Stimulated activated CD8-positive, alpha-beta memory T cell treated with anti-CD3 and anti-CD28 coated beads, Interleukin-15, amount 100 ng/mL, for 24 hours (primary cell): ENCODE measurements around the gene OR6B1.
"Not testable (repeated sequence)": the region's sequence is repeated elsewhere in the genome, so short reads cannot be mapped to it uniquely, and the experiment has no call there.

ENCODE experiments used
- DNase-seq: peaks from one replicate; pipeline ENCODE4 v3.0.0-alpha.2; 2020; ENCODE audit warnings: low read depth

OR6B1 gene

DNA sequence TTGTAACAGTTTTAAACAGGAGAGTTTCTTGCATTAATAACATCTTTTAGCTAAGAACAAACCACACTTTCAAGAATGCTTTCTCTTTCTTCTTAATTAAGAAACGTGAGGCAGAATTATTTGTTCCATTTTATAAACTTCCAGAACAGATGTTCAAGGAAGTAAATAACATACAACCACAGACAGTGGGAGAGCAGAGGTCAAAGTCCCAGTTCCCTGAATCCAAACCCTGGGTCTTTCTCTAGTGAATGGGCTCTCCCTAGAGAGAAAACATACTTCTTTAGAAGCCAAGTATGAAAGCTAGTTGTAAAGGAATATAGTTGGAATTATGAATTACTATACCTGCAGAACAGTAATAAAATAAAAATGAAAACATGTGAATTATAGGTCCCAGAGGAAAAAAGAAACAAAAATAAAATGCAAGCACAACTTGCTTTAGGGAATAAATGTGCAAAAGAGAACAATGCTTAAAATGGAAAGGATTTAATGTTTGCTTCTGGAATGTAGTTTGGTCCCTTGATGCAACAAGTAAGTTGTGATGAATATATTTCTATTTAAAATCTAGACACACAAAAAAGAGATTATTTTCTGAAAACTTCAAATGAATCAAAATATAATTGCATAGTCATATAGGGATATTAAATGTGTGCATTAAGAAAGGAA is 6.0 kb downstream of the OR6B1 start:
- no peak for DNase-seq

DNA sequence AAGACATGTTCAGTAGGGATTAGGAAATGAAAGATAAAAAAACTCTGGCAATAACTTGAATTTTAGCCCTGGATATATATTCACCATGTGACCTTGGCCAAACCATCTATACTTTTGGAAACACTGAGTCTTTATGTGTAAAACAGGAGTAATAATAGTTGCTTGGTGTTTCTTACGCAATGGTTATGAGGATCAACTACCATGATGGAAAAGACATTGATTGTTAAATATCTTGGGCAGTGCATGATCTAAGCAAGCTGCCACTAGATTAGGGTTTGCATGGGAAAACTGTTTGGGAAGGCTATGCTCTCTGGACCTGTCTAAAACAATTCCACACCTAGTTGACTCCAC is 6.5 kb downstream of the OR6B1 start:
- DNase-seq = no peak

DNA sequence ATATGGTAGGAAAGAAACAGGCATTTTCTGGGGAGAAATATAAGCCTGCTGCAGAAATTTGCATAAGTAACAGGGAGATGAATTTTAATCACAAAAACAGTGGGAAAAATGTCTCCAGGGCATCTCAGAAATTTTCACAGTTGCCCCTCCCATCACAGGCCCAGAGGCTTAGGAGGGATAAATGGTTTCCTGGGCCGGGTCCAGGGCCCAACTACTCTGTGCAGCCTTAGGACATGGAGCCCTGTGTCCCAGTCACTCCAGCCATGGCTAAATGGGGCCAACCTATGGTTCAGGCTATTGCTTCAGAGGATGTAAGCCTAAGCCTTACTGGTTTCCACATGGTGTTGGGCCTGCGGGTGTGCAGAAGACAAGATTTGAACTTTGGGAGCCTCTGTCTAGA is 9.2 kb downstream of the OR6B1 start:
- DNase-seq = no peak

DNA sequence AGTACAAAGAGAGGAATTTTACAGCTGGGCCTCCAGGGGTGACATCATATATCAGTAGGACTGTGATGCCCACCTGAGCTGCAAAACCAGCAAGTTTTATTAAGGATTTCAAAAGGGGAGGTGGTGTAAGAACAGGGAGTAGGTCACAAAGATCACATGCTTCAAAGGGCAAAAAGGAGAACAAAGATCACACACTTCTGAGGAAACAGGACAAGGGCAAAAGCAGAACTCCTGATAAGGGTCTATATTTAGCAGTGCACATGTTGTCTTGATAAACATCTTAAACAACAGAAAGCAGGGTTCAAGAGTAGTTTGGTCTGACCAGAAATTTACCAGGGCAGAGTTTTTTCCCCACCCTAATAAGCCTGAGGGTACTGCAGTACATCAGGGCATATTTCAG is 9.9 kb downstream of the OR6B1 start:
- not testable (repeated sequence) for DNase-seq

DNA sequence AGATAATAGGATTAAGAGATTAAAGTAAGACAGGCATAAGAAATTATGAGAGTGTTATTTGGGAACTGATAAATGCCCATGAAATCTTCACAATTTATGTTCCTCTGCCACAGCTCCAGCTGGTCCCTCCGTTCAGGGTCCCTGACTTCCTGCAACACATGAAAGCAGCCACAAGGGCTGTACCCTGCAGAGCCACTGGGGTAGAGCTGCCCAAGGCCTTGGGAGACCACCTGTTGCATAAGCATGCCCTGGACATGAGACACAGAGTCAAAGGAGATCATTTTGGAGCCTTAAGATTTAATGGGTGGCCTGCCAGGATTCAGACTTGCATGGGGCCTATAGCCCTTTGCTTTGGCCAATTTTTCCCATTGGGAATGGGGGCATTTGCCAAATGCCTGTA is 10.7 kb downstream of the OR6B1 start:
- not testable (repeated sequence) for DNase-seq

DNA sequence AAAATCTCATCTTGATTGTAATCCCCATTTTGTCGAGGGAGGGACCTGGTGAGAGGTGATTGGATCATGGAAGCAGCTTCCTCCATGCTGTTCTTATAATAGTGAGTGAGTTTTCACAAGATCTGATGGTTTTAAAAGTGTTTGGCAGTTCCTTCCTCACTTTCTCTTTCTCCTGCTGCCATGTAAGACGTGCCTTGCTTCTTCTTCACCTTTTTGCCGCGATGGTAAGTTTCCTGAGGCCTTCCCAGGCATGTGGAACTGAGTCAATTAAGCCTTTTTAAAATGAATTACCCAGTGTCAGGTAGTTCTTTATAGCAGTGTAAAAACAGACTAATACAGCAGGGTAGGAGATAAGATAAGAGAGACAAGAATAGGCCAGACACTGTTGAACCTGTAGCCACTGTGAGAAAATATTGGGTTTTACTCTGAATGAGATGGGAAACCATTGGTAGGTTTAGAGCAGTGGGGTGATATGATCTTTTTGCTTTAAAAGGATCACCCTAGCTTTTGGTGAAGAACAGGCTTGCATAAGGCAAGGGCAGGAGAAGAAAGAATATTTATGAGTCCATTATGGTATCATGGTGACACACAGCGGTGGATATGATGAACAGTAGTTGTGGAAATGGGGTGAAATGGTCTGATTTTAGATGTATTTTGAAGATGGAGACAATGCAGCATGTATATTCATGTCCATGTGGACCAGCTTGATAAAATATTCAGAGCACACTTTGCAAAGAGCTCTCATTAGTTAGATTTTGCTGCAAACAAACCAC is 11.5 kb downstream of the OR6B1 start:
- DNase-seq = no peak

DNA sequence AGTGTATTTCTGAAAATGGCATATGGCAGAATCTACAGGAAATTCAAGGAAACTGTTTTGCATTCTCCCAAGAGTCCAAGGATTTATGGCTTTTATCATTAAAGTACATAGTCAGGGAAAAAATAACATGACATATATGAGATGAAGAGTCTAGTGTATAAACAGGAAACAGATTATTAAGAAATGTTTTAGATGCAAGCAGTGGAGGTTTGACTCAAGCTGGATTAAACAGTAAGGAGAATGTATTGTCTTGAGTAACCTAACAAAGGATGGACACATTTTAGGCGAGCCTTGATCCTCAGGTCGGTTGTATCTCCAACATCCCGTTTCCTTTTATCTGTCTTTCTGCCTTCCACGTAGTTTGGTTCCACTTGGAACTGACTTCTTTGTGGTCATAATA is 17.9 kb downstream of the OR6B1 start:
- DNase-seq = no peak

DNA sequence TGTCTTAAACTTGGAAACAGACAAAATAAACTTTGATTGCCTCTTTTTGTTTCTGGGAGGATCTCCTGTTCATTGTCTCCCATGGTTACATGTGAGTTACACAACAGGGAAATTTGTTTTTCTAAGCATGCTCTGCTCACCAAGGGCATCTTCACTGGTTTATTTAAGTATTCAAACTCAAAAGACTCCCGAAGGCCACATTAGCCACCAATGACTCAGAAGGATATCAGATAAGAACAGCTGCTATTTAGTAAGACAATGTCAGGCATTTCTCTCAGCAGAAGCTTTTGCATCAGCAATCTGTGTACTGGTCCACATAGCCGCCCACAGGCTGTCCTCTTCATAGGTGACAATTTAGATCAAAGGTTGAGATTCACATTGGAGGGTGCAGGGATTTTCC is 19.3 kb downstream of the OR6B1 start:
- no peak for DNase-seq

DNA sequence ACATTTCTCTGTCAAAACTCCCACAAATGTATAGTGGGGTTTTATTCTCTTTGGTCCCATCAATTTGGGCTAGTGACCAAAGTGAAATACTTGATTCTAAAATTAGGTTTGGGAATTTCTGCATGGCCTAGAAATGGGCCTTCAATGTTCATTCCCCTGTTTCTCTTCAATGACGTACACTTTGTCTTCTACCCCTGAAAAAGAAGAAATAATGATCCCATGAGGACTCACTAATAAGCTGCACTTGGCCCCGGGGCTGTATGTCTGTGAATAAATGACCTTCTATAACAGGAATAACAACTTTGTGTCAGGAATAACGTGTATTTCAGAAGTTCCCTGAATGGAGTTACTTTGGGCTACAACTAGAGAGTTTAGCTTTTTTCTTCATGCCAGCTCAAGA is 20.2 kb downstream of the OR6B1 start:
- DNase-seq = no peak

DNA sequence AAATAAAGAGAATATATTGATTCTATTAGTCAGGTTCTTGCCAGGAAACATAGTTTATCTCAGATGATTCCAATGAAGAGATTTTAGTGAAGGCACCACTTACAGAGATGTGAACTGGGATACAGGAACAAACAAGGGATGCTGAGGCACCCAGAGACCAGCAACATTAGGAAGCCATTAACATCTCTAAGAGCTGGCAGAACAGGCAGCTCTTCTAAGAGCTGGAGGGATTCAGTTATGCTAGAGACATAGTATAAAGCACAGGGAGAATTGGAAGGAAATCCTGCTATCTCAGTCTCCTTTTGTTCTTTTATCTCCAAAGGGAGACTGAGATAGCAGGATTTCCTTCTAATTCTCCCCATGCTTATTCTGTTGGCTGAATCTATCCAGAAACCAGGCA is 22.0 kb downstream of the OR6B1 start:
- no peak for DNase-seq

DNA sequence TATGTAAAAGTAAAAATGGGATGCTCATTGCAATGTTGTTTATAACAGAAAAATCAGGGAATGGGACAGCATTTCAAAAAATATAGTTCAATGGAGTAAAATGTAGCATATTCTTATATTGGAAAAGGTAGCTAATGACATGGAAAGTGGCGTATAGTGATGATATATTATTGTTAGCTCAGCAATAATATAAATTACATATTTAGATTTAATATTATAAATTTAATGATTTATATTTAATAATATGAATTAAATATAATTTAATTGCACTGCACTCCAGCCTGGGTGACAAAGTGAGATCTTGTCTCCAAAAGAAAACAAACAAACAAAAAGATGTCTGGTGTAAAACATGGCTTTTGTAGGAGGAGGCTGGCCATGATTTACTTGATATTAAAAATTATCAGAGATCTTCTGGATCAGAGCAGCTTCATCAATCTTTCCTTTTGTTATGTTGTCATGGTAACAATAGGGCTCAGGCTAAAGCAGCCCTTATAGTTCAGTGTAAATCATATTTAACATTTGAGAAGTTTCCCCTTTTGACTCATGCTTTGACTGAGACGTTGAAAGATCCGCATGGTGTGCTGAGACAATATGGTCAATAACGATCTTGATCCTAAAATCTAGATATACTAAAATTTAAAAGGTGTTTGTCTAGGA is 23.2 kb downstream of the OR6B1 start:
- DNase-seq = no peak

DNA sequence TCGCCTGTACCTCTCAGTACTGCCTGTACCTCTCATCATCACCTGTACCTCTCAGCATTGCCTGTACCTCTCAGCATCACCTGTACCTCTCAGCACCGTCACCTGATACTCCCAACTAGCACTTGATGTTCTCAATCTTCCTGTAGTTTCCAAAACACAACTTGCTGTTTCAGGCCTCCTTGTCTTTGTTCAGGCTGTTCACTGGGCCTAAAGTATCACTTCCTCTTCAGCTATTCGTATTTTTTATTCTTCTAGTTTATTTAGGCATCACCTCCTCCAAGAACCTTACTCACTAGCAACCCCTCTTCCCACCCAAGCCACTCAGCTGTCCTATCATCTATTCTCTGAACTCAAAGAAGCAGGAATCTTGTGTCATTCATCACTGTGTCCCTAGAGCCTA is 24.1 kb downstream of the OR6B1 start:
- DNase-seq = no peak

DNA sequence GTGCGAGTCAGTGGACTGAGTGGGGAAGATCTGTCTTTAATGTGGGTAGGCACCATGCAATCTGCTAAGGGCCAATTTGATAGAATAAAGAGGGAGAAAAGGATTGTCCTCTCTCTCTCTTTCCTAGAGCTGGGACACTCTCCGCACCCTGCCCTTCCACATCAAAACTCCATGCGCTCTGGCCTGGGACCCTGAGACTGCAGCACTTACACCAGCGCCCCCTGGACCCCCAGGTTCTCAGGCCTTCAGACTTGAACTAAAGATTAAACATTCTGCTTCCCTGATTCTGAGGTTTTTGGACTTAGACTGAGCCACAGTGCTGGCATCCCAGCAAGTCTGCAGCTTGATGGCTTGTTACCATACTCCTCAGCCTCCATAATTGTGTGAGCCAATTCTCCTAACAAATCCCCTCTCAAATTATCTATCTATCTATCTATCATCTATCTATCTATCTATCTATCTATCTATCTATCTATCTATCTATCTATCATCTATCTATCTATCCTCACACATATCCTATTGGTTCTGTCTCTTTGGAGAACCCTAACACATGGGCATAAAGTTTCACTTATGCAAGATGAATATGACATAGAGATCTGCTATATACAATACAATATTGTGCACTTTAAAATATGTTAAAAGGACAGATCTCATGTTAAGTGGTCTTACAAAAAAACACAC is 26.2 kb downstream of the OR6B1 start:
- DNase-seq = no peak

DNA sequence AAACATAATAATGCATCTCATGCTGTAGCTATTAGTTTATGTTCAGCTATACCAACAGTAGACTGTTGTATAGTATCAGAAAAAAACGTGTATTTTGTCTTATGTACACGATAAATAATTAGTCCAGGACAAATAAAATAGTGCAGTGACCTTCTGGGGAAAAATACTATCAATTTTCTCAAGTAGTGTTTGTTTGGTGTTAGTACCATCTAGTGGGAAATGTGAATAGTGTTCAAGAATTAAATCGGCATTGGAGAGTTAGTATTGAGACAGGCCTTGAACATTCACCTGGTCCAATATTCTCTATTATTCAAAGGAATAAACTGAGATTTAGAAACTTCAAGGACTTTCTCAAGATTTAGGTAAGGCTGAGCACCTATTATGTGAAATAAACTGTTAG is 26.9 kb downstream of the OR6B1 start:
- no peak for DNase-seq

DNA sequence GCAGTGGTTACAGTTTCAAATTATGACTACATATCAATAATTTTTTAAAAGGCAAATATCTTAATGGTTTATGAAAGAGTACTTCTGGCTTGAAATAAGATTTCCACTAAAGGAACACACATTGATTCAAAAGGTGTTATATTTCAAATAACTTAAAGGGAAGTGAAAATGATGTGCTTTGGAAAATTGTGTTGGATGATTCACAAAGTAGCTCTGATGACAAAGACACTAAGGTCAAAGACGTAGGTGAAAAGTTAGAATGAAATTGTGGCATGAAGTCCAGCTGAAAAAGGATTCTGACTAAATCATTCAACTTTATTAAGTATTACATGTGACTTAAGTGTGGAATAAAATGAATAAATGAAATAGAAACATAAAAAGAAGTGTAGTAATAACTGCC is 27.9 kb downstream of the OR6B1 start:
- no peak for DNase-seq

DNA sequence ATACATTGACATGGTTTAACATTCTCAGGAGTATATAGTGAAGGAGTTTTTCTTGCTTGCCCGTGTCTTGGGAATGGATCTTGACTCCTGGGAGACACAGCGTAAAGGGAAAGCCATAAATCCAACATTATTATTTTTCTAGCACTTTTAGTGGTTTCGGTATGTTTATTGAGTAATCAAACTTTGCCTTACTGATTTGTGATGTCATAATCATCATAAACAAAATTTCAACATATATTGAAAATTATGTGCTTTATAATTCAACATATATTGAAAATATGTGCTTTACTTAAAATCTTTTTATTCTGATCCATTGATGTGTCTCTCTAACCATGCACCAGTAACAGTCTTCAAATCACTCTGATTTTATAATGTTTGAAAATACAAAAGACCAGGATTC is 28.4 kb downstream of the OR6B1 start:
- DNase-seq = no peak

DNA sequence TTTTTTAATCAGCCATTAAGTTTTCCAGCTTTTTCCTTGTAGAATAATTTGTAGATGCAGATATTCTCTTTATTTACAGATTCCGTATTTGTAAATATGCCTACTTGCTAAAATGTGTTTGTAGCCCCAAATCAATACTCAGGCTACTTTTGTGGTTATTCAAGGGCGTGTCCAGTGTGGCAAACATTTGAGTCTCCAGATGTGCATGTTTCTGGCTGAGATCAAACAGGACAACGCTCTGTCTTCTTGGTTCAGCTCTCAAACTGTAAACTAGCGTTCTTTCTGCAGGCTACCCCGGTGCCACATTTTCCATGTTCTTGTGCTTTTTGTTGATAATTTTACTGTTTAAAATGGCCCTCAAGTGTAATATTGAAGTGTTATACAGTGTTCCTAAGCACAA is 32.4 kb downstream of the OR6B1 start:
- DNase-seq = no peak

DNA sequence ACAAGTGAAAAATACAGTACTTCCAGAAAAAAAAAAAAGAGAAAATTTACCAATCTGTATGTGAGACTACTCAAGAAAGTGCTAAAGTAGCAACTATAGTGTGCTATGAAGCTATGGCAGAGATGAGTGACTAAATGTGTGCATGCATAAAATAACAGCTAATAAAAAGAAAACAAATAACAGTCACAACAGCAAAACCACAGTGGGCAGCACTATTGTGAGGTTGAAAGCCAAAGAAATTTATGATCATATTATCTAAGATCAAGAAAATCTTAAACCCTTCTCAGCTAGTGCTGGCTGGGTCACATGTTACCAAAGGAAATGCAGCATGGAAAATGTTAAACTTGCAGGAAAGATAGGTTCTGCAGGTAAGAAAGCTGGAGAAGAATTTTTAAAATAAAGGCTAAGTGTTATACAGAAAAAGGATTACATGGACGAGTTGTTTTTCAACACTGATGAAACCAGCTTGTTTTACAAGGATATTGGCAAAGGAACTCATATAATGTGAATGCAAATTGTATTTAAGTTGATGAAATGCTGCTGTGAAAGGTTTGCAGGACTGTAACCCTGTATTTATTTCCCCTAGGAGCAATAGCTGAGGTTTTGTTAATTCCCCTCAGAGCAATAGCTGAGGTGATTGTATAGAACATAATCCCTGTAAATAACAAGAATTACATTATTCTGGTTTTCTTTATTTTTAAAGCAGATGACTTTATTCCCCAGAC is 33.0 kb downstream of the OR6B1 start:
- no peak for DNase-seq

DNA sequence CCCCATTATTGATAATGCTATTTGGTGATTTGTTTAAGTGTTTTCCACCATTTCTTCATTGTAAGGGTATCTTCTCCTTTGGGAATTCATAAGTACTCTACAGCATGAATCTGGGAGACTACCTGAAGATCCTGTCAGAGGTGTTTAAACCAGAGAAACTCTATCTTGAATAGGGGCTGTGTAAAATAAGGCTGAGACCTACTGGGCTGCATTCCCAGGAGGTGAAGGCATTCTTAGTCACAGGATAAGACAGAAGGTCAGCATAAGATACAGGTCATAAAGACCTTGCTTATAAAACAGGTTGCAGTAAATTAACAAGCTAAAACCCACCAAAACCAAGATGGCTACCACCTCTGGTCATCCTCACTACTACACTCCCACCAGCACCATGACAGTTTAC is 35.3 kb downstream of the OR6B1 start:
- DNase-seq = no peak

DNA sequence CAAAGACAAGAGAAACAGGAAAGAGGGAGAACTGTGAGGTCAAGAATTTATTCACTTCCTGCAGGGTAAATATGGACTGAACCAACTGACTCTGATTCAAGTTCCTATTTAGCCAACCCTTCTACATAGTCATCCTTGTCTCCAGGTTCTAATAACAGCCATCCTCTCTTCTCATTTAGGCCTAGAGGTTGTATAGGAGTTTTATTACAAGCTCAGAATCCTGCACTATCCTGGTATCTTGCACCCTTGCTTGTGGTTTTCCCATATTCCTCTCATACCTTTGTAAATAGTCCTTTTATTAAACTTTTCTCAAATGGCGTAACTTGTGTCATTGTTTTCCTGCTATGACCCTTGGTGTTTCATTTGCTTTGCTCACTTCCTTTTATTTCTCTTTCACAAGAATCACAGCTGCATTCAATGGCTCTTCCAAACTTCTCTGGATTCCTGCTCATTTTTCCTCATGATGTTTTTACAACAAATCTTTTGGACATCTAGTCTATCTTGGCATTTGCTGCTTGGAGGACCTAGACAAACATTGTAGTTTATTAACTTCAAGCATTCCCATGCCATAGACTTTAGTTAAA is 36.3 kb downstream of the OR6B1 start:
- no peak for DNase-seq

DNA sequence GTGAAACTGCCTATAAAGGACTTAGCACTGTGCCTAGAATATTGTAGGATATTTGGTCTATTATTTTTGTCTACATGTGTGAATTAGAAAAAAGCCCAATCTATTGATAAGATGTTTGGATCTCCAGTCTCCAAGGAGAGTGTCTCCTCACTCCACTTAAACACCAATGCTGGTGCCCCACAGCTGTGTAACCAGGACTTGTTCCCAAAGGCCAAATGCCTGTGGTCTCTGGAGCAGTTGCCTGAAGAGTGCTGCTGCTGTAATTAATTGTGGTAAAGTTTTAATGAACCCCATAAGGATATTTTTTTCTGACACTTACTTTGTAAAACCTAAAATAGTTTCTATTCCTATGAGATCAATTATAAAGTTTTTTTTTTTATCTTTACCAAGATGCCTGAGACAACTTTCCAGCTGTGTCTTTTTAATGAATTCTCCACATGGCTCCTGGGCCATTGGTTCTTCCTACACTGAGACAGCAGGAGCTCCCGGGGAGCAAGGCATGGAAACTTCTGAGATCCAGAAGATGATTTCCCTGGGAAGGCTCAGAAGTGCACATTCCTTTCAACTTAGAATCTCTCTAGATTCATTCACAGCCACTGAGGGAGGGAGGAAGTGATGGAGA is 37.4 kb downstream of the OR6B1 start:
- no peak for DNase-seq
